ENCODE measurements around the gene WFS1.

WFS1 gene

DNA sequence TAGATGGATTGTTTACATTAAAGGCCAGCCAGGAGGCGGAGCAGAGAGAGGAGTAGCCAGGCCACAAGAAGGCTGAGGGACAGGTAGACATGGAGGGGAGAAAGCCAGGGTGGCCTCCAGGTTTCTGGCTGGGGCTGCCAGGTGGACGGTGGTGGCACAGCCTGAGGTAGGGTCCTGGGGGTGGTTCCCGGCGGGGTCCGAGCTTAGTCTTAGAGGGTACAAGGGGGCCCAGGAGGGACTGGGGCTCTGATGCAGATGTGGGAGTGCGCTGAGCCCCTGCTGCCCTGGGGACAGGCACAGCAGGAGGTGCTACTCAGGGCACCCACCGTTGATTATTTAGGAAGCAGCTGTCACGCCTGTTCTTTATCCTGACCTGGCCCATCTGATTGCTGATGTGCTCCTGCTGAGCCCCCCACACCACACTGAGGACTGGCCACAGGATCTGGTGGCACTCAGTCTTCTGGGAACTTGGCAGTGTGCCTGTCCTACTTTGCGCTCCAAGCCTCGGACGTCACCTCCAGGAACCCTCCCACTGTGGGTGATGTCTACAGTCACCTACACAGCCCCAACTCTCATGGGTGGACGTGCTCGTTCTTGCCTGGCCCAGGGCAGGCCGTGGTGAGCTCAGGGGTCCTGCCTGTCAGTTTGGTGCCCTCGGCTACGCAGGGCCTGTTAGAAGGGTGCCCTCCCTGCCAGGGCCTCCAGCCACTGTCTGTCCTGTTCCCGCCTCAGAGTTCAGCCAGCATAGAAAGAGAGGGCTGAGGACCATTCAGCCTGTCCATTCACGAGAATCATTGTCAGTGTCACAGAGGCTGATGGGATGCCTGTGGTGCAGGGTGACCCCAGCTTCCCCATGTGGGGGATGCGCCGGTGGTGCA, 12.0 kb downstream of the WFS1 start:
- no peak for DNase-seq

DNA sequence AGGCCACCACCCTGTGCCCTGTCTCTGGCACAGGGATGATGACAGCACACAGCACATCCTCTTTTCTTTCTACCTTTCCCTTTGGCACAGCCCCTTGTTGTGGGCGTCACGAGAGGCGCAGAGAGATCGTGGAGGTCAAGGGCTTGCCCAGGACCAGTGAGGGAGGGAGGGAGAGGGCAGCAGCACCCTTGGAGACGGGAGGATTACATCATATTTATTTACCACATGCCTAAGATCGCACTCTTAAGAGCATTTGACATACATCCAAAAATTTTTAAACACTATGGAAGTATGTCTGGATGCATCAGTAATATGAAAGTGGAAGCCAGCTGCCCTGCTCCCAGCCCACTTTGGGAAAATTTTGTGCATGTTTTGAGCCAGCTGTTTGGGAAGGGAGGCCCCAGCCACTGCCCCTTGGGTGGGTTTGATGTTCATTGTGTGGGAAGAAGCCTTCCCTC, 12.7 kb downstream of the WFS1 start:
- no peak for DNase-seq

DNA sequence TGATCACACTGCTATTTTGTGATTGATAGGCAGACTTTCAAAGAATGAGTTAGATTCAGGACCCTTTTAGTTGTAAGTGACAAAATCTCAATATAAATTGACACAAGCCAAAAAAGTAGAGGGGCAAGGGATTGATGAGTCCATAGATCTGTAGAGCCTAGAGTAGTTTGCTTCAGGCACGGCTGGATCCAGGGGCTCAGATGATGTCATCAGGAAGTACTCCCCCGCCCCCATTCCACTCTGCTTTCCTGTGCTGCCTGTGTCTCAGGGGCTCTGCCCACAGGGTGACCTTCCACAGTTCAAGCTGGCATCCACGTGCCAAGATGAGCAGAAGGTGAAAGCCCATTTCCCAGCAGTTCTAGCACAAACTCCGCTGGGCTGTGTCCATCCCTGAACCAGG, 13.6 kb downstream of the WFS1 start:
- no peak for DNase-seq

DNA sequence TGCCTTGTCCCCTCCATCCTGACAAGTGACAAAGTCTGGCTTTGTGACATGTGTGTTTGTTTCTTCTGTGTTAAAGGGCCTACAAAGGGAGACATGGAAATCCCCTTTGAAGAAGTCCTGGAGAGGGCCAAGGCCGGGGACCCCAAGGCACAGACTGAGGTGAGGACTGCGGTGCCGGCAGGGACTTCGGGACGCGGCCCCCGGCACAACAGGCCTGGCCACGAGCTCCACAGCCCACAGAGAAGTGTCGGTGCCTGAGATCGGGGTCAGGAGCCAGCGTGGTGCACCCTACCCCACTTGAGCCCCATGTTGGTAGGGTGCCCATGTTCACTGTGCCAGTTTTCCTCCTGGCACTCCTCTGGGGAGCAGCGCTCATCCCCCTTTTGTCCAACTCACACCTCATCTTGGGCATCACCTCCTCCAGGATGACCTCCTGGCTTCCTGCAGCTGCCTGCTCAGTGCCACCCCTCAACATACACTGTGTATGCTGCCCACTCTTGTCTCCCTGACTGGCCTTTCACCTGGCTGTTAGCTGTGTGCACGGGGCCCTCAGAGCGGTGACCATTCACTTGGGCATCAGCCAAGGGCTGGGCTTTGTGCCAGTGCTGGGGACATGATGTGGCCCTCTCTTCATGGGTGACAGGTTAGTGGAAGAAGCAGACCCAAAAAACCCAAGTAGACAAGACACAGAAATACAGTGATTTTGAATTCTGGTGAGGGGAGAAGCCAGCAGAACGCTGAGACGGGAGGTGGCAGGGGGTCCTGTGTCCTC, 17.6 kb downstream of the WFS1 start:
- no peak for DNase-seq

DNA sequence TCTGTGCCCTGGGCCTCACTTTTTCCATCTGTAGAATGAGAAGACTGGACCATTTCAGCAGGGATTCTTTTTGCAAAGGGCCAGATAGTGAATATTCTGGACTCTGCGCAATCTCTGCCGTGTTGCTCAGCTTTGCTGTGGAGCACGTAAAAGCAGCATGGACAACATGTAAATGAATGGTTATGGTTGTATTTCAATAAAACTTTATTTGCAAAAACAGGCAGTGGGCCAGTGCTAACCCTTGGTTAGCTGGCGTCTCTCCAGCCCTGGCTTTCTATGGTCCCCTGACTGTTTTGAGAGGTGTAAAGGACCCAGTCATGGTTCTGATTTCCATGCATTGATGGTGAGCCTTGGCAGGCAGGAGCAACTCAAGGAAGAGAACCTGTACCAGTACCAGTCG, 18.7 kb downstream of the WFS1 start:
- DNase-seq = no peak

DNA sequence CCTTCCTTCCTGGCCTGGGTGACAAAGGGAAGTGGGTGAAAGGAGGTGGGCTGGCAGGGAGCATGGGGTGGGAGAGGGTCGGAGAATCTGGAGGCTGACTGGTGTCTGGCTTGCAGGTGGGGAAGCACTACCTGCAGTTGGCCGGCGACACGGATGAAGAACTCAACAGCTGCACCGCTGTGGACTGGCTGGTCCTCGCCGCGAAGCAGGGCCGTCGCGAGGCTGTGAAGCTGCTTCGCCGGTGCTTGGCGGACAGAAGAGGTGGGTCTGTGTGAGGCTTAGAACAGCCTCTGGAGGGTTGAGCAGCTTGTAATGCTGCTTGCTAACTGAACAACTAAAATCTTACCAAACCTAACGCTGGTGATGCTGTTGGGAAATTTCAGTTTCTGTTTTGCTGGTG, 19.2 kb downstream of the WFS1 start:
- no peak for DNase-seq

DNA sequence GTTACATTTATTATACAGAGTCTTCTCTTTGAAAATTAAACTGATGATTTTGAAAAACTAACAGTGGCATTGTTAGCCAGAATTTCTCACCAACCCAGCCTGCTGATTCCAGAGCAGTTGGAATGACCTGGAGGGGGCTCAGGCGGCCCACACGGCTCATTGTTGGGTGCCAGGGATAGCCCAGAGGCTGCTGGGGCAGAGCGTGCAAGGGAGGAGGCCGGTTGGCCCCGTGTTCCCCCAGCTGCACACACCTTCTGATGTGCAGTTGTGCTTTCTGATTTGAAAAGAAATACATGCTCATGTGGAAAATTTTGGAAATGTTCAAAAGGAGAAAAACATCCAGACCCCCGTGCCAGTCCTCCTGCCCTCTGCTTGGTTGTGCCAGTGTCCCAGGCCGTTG, 20.6 kb downstream of the WFS1 start:
- no peak for DNase-seq

DNA sequence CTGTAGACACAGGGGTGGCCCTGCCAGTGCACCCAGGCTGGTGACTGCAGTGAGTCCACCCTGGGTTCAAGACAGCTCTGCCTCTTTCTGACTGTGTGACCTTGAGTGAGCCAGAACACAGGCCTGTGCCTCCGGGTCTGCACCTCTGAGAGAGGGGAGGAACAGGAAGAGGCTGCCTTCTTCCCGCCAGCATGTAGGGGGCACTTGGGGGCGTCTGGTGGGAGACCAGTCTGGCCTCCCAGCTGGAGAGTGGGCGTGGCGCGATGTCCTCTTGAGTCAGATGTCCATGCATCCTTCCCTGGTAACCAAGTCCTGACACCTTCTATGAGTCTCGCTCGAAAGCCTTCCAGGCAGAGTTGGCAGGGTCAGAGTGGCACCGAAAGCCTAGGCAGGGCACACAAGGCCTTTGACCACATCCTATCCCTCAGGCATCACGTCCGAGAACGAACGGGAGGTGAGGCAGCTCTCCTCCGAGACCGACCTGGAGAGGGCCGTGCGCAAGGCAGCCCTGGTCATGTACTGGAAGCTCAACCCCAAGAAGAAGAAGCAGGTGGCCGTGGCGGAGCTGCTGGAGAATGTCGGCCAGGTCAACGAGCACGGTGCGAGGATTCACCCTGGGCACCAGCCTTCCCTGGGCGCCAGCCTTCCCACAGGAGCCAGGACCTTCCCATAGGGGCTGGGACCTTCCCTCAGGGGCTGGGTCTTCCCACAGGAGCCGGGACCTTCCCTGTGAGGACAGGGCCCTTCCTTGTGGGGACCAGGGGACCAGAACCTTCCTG, 21.3 kb downstream of the WFS1 start:
- no peak for DNase-seq

DNA sequence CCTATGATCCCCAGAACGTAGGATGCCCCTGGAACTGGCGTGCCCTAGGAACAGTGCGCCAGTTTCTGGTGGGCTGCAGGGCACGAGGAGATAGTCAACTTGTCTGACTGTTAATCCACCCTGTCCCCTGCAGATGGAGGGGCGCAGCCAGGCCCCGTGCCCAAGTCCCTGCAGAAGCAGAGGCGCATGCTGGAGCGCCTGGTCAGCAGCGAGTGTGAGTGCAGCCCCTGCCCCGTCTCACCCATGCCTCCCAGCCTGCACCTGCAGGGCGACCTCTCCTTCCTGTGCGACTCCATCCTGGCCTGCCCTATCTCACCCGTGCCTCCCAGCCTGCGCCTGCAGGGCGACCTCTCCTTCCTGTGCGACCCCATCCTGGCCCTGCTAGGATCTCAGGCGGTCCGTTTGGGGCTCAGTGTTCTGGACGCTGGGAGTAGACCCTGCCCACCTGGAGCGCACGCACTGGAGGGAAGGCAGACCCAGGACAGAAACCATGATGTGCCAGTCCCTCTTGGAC, 22.2 kb downstream of the WFS1 start:
- no peak for DNase-seq

DNA sequence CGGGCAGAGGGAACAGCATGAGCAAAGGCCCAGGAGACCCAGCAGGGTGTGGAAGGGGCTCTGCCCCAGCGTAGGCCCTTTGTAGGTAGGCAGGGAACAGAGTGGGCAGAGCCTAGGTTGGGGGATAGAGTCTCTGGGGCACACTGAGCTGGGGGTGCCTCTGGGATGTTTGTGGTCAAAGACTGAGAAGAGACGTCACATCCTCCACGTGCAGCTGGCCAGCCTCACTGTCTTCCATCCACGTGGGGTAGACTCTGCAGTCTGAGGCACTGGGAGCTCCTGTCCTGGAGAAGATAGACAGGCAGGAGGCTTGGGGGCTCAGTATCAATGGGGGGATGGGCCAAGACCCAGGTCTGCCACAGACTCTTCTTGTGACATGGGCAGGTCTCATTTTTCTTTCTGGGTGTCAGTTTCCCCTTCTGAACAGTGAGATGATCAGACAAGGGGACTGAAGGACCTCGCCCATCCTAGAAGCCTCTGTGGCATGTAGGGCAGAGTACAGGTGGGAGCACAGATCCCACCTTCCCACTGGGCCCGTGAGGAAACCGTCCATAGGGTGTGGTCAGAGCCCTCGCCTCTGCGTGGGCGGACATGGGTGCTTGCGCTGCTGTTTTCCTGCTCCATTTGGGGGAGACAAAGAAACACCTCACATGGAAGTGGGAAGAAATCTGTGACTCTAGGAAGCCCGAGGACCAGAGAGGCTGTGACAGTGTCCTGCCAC, 22.9 kb downstream of the WFS1 start:
- no peak for DNase-seq

DNA sequence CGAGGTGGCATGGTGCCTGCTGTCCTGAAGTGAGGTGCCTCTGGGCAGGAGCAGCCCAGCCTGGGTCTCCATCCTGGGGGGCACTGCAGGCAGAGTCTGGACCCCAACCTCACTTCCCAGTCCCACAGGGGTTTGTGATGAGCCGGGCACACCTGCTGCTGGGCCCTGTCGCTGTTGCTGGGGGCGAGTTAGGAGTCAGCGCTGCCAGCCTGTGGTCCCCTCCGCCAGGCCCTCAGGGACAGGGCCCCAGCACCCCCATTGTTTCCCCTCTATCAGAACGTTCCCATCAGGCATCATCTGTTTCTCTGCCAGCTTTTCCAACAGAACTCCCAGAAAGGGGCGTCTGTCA, 23.4 kb downstream of the WFS1 start:
- DNase-seq = no peak

DNA sequence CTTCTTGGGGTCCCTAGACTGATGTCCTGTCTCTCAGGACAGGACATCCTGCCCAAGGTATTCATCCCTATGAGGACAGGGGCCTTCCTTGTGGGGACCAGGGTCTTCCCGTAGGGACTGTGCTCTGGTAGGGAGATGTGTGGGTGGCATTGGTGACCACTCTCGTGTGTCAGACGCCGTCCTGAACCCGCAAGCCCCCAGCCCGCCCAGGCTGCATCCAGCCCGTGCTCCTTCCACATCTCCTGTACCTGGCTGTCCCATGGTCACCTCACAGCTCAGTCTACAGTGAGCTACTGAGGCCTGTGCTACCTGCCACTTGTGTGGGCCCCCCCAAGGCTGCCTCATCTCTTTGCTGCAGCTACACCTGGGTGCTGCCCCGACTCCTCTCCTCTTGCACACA, 24.0 kb downstream of the WFS1 start:
- DNase-seq = no peak

DNA sequence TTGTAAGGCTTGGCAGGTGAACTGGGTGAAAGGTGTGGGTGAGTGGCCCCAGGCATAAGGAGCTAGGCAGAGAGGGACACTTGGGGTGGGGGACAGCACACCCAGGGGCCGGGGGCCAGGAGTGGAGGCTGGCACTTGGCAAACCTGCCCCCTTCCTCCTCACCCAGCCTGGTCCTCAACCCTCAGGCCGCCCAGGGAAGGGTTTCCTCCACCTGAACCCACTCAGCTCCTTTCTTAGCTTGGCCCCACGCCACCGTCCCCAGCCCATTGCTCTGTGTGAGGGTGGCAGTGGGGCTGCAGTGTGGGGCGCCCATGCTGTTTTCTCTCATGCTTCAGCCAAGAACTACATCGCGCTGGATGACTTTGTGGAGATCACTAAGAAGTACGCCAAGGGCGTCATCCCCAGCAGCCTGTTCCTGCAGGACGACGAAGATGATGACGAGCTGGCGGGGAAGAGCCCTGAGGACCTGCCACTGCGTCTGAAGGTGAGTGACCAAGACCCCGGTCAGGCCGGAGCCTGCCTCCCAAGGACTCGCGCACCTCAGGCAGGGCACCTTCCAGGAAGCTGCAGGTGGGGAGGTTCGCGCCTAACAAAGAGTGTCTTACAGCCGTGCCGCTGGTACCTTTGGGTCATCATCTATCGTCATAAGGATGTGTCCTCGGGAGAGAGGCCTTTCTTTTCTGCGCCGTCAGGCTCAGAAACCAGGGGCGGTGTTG, 25.2 kb downstream of the WFS1 start:
- DNase-seq = no peak

DNA sequence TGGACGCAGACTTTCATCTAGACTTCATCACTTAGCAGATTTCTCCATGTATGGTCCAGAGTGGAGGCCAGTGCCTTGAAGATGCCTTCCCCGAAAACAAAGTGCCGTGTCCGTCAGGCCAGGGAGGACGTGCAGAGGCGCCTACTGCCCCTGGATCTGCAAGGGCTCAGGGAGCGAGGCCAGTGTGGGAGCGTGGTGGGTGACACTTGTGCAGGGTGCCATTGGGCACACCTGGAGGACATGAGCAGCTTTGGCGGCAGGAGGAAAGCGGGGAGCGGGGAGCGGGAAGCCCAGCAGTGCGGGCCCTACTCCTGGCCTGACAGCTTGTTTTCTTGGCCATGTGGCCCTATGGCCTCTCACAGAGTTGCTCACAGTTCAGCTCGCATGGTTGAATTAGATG, 25.8 kb downstream of the WFS1 start:
- DNase-seq = no peak

DNA sequence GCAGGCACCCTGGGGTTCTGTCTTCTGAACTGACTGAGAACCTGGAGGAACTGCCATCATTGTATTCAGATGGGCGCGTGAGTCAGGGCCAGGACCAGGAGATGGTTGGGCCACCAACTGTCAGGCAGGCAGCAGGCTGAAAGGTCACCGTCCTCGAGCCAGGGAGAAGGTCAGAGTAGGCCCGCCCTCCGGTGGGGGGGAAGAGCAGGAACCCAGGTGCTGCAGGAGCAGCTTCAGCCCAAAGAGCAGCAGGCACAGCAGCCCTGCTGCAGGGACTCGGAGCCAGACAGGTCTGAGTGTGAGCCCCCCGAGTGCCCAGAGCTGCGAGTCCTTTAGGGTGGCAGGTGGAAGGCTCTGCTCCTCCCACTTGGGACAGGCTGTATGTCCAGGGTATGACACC, 26.4 kb downstream of the WFS1 start:
- DNase-seq = no peak

DNA sequence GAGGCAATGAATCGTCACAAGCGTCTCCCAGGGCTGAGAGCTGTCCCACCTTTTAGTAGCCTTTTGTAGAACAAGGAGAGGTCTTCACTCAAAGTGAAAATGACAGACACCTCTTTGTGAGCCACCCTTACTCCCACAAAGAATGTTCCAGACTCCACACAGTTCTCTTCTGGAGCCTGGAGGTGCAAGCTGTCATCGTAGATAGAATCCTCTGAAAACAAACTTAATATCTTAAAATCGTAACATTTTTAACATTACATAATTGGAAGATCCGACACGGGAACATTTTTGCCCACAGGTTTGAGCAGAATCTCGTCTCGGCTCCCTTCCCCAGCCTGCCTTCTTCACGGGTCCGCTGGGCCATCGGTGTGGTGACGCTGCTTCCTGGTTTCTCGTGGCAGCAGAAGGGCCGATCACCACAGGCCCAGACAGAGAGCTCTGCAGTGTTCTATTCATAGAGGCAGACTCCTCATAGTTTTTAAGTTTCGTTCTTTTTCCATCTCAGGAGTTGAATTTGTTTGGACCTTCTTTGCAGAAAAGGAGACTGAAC, 27.7 kb downstream of the WFS1 start:
- DNase-seq = no peak

DNA sequence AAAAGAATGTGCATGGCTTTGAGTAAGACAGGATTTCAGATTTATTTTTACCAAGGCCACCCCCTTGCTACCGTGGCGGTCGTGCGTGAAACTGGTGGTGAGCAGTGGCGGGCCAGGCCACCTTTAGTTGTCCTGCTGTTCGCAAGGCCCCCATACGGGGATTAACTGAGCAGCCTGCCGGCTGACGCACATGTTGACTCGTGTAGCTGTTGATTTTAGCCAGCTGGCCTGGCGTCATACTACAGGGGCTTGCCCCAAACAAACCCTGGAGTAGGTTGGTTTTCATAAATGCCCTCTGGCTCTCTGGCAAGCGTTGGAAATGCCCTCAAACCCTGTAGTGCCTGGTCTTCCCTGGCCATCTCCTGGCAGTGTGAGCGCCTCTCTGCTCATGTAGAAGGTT, 28.4 kb downstream of the WFS1 start:
- no peak for DNase-seq

DNA sequence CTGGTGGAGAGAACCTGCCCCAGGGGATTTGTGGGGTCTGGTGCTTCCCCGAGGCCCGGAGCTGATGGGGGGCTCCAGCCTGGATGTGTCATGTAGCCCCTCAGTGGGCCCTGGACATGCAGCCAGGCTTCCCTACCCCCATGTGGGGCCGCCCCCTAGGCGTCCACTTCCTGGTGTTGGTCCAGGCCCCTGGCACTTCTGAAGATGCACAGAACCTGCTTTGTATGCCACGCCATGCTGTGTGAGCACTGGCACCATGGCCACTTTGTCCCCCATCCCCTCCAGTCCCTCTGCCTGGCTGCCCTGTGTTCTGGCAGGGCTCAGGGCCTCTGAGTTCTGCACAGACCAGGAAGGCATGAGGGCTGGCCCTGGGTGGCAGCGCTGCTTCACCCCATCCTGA, 29.2 kb downstream of the WFS1 start:
- no peak for DNase-seq

DNA sequence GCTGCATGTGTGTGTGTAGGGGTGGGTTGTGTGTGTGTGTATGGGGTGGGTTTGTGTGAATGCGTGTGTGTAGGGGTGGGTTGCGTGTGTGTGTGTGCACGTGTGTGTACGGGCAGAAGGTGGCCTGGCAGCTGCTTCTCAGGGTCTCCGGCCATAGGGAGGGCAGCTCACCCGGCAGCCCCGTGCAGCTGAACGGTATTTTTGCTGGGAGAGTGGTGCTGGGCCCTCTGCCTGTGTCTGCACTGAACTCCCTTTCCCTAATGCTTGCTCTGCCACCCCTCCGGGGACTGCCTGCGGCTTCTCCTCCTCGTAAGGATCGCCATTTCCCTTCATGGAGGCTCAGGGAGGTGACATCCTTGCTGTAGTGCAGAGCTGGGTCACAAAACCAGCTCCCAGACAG, 30.2 kb downstream of the WFS1 start:
- DNase-seq = no peak

DNA sequence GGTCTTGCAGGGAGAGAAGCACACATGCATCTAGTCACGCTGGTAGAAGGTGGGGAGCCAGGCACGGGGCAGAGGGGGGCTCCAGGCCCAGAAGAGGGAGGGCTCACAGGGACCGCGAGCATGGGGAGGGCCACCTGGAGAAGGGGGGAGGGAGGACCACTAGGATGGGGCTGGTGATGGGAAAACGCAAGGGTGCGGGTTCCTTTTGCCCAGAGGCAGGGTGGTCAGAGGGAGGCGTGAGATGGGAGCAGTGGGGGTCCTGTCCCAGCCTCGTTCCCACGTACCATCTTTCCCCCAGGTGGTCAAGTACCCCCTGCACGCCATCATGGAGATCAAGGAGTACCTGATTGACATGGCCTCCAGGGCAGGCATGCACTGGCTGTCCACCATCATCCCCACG, 30.7 kb downstream of the WFS1 start:
- no peak for DNase-seq

DNA sequence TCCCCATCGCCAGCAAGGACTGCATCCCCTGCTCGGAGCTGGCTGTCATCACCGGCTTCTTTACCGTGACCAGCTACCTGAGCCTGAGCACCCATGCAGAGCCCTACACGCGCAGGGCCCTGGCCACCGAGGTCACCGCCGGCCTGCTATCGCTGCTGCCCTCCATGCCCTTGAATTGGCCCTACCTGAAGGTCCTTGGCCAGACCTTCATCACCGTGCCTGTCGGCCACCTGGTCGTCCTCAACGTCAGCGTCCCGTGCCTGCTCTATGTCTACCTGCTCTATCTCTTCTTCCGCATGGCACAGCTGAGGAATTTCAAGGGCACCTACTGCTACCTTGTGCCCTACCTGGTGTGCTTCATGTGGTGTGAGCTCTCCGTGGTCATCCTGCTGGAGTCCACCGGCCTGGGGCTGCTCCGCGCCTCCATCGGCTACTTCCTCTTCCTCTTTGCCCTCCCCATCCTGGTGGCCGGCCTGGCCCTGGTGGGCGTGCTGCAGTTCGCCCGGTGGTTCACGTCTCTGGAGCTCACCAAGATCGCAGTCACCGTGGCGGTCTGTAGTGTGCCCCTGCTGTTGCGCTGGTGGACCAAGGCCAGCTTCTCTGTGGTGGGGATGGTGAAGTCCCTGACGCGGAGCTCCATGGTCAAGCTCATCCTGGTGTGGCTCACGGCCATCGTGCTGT, 31.5 kb downstream of the WFS1 start:
- DNase-seq = no peak
